Stimulated activated naive CD4-positive, alpha-beta T cell (primary cell): ENCODE measurements around the gene ISCA2.

Experiments used
- DNase-seq, 6 experiments: peaks; one replicate each; lab custom pipeline; 2025; lab: John Stamatoyannopoulos, UW

ISCA2 gene

DNA sequence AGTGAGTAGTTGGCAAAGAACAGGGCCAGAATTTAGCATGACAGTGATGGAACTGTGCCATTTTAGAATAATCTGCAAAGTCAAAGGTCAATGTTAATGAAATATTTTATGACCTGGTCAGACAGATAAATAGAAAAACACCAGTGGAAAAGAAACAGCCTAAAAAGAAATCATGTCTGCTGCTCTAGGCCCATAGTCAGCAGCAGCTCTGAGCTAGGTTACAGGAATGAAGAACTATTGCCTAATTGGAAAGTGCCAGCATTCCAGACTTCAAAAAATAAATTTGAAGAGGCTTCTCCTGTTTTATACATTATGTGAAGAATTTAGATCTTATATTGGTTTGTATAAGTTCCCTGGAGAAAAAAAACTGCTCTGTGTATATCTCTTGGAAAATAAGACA is 10.2 kb upstream of the ISCA2 start:
- no peak for DNase-seq

DNA sequence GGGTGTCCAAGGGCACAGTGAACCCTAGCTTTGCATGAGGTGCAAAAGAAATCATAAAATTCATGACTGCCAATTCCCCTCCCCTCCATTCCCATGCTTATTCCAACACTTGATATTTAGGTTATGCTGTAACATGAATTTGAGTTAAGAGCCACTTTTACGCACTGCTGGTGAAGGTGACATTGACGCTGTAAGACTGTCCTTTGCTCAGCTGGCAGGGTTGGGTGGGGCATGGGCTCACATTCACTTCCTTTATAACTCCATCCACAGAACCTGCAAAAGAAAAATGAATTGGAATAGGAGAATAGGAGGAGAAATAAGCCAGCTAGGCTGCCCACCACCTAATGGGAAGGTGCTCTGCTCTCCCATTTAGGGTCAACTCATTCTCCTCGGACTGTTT is 7.4 kb upstream of the ISCA2 start:
- DNase-seq: no peak

DNA sequence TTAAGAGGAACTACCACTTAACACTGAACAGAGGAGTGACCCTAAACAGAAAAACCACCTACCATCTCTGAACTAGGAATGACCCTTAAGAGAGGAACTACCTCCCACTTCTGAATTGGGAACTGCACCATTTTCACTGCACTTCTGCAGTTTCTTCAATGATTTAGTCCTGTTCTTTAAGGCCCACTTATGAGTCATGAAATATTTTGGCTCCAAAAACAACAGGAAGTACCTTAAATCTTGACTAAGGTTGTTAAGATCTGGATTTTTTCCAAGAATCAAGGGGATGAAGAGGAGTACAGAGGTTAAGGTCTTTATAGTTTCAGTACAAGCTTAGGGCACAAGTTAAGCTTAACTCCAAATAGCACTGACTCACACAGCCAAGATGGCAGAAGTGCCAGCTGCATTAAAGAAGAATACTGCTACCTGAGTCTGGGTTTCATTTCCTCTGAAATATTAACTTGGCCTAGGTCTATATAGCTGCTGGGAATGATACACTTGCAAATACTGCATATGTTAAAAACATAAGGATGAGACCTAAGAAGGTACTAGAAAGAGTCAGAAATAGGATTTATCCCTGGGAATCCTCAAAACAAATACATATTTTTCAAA is 4.7 kb upstream of the ISCA2 start:
- DNase-seq: no peak

DNA sequence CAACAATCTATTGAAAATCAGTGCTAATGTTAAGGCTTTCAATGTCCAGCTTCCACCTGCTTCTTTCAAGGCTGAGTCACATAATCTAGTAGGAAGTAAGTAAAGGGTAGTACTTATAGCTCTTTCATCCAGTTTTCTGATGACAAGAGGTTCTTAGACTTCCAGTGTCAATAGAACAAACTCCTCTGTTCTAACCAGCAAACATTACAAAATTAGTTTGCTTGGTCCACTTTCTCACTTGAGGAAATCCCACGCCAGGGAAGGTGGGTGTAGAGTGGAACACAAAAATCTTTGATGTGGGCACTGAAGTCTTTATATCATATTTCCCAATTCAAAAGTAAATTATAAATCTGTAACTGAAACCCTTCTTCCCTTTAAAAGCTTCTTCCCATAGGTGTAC is 3.1 kb upstream of the ISCA2 start:
- DNase-seq: no peak

DNA sequence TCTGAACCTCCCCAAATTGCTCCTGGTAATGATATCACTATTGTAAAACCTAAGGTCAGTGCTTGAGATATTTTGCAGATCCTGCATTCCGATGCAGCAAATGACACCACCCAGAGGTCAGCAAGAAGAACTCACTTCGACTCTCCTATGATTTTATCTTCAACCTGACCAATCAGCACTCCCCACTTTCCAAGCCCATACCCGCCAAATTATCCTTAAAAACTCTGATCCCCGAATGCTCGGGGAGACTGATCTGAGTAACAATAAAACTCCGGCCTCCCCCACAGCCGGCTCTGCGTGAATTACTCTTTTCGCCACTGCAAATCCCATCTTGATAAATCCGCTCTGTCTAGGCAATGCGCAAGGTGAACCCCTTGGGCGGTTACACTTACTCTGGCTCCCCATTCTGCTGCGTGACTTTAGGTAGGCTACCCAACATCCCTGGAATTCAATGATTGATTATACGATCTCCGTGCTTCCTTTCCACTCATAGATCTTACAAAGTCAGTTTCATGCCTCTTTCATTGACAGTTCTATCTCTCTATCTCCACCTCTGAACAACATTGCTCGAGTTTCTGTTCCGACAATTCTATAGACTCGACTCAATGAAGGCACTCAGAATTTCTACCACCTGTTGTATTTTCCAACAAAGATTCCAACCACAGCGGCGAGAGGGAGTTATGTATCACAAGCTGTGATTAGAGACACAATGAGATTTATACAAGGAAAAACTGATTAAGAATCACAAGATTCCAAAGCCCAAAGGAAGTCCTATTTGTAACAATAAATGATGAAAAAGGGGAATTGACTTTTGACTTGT is 1.4 kb upstream of the ISCA2 start:
- DNase-seq: peak in 2 of 6 experiments; percentile 16 to 18

DNA sequence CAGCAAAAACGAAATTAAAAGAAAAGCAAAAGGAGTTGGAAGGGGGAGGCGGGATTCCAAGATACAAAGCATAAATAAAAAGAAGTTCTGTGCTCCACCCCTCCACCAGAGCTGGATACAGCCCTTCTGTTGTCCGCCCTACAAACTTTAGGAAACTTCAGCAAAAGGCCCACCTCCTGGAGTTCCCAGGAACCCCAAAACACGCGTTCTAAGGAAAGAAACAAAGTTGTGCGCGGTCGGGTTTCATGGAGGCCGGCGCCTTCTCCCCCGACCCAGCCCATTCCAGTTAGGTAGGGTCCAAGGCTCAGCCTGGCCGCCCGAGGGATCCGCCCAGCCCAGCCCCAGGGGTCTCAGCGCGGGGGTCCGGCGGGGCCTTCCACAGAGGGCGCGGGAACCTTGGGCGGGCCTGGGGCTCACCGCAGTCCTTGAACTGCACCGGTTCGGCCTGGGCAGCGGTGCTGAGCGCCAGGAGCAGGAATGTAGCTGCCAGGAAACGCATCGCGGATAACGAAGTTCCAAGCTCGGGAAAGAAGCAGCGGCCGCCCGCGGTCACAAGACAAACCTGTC is 706 bp upstream of the ISCA2 start, which contains the start of gene NPC2:
Gene NPC2 (minus strand): TSS at position 530 of the 567 bp plus-strand sequence. CDS start 31 bp downstream, at position 499.
- DNase-seq: peak in 1 of 6 experiments; percentile 39

DNA sequence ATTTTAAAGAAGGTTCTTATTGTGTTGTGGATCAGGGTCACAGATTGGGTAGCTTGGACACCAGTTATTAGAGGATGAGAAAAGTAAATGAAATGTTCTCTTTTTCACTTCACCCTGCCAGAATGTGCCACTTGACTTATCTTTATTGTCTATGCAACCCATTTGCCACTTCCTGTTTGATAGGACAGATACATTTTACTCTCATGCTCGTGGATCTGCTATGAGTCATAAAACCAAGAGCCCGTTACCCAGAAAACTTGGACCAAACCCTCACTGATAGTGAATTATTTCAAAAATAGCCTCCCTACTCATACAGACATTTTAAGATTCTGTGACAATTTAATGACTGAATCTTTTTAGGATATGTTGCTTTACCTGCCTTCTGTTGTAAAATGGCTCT is 1.8 kb downstream of the ISCA2 start:
- DNase-seq: peak in 2 of 6 experiments; percentile 7 to 39

DNA sequence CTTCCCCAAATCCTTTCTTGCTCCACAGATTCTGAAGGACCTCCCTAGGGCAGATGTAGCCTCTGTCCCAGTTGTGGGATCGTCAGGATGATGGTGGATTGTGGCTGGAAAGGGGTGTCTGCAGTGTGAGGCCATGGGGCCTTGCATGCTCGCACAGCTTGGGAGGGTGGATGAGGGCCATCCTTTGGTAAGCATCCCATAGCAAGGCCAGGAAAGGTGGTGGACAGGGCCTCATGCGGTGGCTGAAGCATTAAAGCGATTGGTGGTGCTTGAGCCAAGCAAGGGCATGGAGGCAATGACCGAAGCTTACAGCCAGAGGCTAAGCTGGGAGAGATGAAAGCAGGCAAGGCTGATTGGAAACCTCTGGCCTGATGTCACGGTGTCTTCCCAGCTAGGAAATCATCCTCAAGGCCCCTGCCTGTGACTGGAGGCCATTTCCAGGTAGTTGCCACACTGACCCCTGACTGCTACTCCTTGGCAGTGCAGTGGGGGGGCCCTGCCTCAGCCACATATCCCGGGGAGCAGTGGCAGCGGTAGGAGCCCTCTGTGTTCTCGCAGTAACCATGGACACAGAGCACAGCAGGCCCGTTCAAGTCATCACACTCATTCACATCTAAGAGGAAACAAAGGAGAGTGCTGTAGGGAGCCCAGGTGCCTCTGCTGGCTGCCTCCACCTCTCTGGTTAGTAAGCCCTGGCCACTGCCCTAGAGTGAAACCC is 7.0 kb downstream of the ISCA2 start:
- no peak for DNase-seq

DNA sequence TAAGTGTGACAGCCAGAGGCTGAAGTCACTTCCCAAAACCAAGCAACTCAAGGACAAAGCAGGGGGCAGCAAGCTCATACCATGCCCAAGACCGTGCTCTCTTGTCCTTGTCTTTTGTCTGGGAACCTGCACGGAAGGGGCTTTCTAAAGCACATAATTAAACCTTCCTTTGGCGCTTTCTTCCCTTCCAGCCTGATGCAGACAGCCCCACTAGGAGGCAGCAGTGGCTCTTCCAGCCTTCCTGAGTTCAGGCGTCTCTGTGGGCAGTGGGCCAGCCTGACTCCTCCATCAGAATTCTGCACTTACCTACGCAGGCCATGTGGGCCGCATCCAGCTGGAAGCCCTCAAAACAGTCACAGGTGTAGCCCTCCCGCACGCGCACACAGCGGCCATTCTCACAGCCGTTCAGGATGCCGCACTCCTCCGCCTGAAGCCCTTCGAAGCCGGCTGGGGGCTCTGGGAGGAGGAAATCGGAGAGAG is 7.6 kb downstream of the ISCA2 start:
- no peak for DNase-seq

DNA sequence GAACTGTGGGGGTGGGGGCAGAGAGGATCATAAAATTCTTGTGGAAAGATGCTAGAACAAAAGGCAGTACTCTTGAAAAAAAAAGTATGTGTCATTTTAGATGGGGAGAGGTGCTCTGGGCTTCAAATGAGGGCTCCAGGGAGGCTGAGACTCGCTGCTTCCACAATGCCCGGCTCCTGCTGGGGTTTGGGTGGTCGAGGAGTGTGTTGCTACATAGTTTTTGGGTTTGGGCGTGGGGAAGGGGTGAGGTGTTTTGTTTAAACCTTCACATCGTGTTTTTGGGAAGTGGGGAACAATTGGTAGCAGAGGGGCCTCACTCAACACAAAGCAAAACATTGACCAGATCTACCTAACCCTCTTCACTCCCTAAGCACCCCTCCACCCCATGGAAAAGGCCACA is 8.1 kb downstream of the ISCA2 start:
- no peak for DNase-seq

DNA sequence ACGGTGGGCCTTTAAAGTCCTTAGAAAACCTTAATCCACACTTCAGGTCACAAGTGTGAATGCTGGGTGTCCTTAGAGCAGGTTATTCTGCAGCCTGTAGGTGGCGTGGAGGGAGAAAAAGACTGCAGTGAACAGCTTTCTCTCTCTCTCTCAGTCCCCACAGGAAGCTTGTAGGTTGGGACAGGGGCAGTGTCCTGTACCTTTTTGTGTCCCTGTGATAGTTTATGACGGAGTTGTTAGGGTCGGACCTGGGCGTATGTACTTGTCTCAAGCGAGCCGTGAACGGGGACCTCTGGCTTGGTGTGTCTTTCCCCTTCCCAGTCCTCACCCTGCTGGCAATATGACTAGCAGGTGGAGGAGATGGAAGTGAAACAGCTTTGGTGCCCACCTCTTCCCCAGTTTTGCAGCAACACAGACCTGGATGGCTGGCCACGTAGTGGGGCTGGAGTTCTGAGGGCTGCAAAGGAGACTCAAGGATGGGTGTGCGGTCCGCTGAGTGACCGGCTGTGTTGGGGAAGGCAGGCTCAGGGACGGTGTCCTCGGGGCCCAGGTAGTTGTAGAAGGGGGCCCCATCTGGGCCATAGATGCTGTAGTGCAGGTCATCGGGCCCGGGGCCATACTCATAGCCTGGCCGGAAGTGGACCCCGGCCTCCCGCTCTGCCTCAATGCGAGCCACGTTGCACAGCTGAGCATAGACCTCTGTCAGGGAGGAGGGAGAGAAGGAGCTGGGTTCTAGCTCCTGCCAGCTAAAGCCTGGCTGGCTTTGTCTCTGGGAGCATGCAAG is 8.9 kb downstream of the ISCA2 start:
- no peak for DNase-seq

DNA sequence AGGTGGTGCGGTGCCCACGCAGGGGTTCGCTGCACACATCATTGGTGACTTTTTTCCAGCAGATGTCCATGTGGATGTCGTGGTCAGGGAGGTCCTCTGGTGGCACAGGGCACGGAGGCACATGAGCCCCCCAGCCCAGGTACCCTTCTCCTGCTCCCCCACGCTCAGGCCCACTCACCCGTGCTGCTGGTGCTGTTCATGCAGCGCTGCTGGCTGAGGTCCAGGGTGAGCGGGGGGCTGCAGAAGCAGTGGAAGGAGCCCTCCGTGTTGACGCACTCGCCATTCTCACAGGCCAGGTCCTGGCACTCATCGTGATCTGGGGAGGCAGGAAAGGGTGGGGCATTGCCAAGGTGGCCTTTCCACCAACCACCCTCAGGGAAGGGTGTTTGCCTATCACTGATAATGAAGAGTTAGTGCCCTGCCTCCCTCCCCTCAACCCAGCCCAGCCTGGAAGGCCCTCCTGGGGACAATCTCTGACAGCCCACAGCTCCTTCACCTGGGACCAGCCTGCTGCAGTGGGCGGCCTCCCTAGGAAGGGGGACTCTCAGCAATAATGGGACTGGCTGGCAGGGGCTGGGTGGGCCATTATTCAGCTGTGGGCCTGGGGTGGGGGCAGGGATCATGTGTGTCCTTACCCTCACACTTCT is 9.8 kb downstream of the ISCA2 start:
- DNase-seq: no peak

DNA sequence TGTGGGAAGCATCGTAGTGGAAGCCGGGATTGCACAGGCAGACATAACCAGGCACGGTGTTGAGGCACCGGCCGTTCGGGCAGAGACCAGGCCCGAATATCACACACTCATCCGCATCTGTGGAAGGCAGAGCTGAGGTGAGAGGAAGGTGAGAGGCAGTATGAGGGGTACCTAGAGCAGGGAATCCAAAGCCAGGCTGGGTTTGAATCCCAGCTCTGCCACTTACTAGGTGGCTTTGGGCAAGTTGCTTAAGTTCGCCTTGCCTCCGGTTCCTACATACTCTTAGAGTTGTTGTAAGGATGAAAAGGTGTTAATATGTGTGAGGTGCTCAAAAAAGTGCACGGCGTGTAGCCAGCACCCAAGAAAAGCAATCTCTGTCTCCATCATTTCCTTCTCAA is 10.4 kb downstream of the ISCA2 start:
- DNase-seq: no peak

DNA sequence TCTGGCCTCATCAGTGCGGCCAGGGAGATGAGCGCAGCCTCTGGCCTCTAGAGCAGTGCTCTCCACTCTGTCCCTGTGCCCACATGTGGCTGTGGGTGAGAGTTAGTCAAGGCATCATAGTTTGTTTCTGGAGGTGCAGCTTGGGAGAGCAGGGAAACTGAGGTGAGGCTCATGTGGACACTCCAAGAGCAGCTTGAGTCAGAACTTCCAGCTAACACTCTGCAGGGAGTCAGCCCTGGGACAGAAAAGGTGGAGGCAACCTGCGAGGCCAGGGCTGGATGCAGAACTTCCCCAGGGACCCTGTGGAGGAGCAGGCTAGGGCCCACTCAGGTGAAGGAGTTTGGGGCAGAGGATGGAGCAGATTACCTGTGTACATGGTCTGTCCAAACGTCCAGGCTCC is 10.8 kb downstream of the ISCA2 start:
- no peak for DNase-seq

DNA sequence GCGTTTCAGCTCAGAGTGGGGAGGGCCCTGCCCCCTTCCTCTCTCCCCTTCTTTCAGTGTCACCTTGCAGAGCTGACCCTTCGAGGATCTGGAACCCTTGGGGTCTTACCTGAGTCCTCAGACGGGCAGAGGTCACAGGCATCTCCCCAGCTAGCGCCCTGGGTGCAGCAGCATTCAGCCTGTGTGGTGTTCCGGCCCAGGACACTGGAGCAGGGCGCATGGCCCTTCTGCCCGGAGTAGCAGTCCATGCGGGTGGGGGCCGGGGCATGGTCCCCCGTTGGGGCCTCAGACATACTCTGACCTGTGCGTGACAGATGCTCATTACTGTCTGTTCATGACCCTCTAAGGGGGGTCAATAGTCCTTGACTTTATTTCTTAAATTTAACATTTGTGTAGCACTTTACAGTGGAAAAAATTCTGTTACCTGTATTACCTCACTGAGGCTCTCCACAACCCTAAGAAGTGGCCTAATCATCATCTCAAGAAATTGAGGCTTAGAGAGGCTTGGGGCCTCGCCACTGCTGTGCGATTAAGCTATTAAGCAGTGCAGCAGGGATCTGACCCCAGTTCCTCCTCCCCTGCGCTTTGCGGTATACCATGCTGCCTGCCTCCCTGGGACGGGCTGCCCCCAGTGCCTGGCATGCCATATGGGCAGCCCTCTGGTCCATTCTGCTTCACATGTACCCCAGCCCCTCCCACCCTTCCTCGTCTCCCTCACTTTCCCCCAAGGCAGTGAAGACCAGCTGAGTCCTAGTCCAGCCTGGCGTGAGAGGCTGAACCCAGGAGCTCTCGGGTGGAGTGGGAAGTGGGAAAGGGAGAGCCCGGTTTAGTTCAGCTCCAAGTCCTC is 11.5 kb downstream of the ISCA2 start:
- DNase-seq: no peak

DNA sequence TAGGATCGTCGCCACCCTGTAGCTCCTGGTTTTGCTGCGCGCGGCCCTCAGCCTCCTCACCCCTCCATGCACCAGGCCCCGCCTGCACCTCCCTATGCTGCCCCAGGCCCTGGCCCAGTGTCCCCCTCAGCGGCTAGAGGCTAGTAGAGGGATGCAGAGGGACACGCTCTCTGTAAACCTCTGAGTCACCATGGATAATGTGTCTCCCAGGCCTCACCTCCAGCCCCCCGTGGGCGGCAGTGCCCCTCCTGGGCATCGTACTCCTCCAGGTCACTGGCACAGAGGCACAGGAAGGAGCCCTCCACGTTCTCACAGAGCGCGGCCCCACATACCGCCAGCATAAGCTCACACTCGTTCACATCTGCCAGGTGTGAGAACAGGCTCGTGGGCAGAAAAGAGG is 12.3 kb downstream of the ISCA2 start:
- DNase-seq: no peak

DNA sequence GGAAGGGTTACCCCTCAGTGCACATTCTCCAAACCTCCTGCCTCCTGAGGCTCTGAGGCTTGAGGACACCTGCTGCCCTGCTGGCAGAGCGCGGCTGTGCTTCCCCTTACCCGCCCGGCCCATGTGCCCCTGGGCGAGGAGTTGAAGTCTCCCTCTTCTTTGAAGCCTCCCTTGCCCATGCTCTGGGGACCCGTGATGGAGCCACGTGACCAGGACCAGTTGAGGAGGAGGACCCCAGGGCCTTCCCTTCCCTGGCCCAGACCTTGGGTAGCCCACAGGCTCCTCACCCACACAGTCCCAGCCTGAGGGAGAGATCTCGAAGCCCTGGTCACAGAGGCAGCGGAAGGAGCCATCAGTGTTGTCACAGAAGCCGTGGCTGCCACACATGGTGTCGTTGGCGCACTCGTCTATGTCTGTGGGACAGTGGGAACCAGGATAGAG is 12.9 kb downstream of the ISCA2 start:
- no peak for DNase-seq

DNA sequence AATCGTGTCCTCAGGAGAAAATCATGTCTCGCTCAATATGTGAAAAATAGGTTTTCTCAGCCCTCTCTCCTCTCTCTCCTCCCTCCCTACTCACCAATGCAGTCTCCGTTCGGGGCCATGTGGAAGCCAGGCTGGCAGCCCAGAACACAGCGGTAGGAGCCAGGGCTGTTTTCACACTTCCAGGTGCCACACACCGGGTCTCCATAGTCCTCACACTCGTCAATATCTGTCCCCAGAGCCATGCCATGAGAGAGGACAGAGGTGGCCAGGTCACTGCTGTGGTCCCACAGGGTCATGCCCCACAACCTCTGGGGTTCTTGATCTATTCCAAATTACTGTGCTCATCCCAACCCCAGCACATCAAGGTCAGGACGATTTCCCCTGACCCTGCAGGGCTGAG is 13.5 kb downstream of the ISCA2 start:
- no peak for DNase-seq

DNA sequence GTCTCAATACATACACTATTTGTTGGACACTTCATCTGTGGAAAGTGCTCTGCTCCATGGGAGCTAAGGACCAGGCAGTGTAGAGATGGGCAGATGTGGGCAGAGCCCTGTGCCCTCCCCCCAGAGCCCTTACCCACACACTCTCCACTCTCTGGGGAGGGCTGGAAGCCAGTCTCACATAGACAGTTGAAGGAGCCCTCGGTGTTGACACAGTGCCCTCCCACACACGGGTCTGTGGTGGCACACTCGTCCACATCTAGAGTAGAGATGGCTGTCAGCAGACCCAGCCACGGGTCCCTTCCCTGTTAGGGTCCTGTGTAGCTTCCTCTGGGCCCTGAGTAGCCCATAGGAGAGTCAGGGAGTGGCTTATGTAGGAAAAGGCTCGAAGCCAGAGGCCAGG is 14.3 kb downstream of the ISCA2 start:
- no peak for DNase-seq

DNA sequence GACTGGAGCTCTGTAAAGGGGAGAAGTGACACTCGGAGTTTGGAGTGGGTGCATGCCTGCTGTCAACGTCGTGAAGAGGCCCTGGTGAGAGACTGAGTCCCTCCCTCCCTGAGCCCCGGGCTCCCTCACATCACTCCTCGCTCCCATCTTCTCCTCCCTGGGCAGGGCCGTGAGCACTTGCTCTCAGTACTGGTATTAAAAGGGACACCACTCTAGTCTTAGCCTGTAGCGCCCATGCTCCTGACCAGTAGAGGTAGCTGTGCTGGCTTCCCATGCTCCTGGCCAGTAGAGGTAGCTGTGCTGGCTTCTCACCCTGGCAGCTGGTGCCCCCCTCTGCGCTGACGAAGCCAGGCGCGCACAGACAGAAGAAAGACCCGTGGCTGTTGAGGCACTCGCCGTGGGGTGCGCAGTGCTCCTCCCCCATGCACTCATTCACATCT is 14.7 kb downstream of the ISCA2 start:
- DNase-seq: no peak
